Measurements from ENCODE around the gene PITPNM2.

The PITPNM2 gene

DNA sequence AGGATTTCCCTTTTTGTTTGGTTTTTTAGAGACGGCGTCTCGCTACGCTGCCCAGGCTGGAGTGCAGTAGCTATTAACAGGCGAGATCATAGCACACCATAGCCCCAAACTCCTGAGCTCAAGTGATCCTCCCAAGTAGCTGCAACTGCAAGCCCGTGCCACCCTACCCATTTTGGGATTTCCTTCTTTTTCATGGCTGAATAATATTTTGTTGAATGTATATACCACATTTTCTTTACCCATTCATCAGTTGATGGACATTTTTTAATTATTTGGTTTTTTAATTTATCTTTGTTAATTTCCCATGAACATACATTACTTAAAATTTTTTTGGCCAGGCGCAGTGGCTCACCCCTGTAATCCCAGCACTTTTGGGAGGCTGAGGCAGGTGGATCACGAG is 15.2 kb downstream of the PITPNM2 start:
- no peak overlapping the region for H3K27ac ChIP-seq (replicated peaks)
- no peak for DNase-seq (ENCODE audit: low read depth in 1 of 2, low spot score in 1 of 2)
- no peak overlapping the region for H3K4me3 ChIP-seq (replicated peaks; ENCODE audit: insufficient read depth, low read length)
- TF ChIP-seq GABPA (IDR thresholded peaks at IDR 0.05; ENCODE audit: low read depth) (no peak), POLR2AphosphoS5 (IDR thresholded peaks at IDR 0.05; ENCODE audit: low read depth) (no peak), SPI1 (IDR thresholded peaks at IDR 0.05; ENCODE audit: borderline replicate concordance, low read depth) (no peak)
- TF ChIP-seq, protein P1, sequence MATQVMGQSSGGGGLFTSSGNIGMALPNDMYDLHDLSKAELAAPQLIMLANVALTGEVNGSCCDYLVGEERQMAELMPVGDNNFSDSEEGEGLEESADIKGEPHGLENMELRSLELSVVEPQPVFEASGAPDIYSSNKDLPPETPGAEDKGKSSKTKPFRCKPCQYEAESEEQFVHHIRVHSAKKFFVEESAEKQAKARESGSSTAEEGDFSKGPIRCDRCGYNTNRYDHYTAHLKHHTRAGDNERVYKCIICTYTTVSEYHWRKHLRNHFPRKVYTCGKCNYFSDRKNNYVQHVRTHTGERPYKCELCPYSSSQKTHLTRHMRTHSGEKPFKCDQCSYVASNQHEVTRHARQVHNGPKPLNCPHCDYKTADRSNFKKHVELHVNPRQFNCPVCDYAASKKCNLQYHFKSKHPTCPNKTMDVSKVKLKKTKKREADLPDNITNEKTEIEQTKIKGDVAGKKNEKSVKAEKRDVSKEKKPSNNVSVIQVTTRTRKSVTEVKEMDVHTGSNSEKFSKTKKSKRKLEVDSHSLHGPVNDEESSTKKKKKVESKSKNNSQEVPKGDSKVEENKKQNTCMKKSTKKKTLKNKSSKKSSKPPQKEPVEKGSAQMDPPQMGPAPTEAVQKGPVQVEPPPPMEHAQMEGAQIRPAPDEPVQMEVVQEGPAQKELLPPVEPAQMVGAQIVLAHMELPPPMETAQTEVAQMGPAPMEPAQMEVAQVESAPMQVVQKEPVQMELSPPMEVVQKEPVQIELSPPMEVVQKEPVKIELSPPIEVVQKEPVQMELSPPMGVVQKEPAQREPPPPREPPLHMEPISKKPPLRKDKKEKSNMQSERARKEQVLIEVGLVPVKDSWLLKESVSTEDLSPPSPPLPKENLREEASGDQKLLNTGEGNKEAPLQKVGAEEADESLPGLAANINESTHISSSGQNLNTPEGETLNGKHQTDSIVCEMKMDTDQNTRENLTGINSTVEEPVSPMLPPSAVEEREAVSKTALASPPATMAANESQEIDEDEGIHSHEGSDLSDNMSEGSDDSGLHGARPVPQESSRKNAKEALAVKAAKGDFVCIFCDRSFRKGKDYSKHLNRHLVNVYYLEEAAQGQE (IDR thresholded peaks at IDR 0.05; ENCODE audit: insufficient replicate concordance, low read depth), result no peak
- H3K27me3 ChIP-seq (ENCODE audit: insufficient read depth, poor library complexity, severe bottlenecking), result no peaks in the 10 kb centered on the region

DNA sequence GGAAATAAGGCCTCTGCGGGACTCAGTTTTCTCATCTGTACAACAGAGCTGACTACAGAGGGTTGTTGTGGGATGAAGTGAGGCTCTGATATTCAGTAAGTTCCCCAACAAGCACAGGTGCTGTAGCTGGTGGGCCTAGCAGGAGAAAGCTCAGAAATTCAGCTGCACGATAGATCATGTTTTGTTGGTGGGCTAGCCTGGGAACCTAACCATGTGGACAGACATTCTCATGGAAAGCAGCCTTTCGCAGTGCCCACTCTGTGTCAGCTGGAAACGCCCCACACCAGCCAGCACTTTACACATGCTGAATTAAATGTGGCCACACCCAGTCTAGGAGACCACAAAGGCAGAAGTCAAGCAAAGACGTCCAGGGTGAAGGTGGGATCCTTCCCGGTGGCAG is 16.1 kb downstream of the PITPNM2 start:
- TF ChIP-seq, protein P1 (IDR thresholded peaks at IDR 0.05; ENCODE audit: insufficient replicate concordance, low read depth), result no peak
- TF ChIP-seq SPI1 (IDR thresholded peaks at IDR 0.05; ENCODE audit: borderline replicate concordance, low read depth), result no peak
- TF ChIP-seq GABPA (IDR thresholded peaks at IDR 0.05; ENCODE audit: low read depth), result no peak
- TF ChIP-seq, protein P2, sequence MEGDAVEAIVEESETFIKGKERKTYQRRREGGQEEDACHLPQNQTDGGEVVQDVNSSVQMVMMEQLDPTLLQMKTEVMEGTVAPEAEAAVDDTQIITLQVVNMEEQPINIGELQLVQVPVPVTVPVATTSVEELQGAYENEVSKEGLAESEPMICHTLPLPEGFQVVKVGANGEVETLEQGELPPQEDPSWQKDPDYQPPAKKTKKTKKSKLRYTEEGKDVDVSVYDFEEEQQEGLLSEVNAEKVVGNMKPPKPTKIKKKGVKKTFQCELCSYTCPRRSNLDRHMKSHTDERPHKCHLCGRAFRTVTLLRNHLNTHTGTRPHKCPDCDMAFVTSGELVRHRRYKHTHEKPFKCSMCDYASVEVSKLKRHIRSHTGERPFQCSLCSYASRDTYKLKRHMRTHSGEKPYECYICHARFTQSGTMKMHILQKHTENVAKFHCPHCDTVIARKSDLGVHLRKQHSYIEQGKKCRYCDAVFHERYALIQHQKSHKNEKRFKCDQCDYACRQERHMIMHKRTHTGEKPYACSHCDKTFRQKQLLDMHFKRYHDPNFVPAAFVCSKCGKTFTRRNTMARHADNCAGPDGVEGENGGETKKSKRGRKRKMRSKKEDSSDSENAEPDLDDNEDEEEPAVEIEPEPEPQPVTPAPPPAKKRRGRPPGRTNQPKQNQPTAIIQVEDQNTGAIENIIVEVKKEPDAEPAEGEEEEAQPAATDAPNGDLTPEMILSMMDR (IDR thresholded peaks at IDR 0.05; ENCODE audit: insufficient read depth, low read length), result no peak
- TF ChIP-seq POLR2AphosphoS5 (IDR thresholded peaks at IDR 0.05; ENCODE audit: low read depth), result no peak
- H3K27ac ChIP-seq (replicated peaks), result no peak overlapping the region
- DNase-seq (ENCODE audit: low read depth in 1 of 2, low spot score in 1 of 2), result no peak
- no peaks in the 10 kb centered on the region for H3K27me3 ChIP-seq (ENCODE audit: insufficient read depth, poor library complexity, severe bottlenecking)
- H3K4me3 ChIP-seq (replicated peaks; ENCODE audit: insufficient read depth, low read length), result no peak overlapping the region

DNA sequence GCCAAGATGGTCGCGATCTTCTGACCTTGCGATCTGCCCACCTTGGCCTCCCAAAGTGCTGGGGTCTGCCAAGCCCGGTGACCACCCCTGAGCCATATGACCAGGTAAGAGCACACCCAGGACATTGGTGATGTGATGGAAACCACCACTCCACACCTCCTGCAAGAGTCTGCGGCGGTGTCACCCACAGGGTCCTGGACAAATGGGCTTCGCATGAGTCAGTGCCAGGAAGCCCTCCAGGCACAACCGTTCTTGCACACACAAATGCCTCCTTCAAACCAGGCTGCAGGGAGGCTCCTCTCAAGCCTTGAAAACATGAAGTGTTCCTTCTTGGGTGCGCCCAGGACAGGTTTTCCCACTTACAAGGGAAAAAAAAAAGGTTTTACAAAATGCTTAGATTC is 16.6 kb downstream of the PITPNM2 start:
- no peak for DNase-seq (ENCODE audit: low read depth in 1 of 2, low spot score in 1 of 2)

DNA sequence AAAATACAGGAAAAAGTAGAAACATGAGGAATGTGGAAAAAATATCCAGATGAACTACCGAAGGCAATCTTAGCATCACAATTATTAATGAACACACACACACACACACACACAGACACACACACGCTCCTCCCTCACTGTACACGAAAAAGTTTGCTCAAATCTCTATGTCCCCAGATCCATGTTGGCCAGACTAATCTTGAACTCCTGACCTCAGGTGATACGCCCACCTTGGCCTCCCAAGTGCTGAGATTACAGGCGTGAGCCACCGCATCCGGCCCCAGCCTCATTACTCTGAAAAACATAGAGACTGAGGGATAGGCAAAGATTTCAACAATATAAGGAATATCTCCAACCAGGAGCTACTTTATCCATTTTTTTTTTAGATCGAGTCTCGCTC is 17.2 kb downstream of the PITPNM2 start:
- TF ChIP-seq, protein P2 (IDR thresholded peaks at IDR 0.05; ENCODE audit: insufficient read depth, low read length), result no peak
- TF ChIP-seq SPI1 (IDR thresholded peaks at IDR 0.05; ENCODE audit: borderline replicate concordance, low read depth) (no peak), POLR2AphosphoS5 (IDR thresholded peaks at IDR 0.05; ENCODE audit: low read depth) (no peak), GABPA (IDR thresholded peaks at IDR 0.05; ENCODE audit: low read depth) (no peak)
- TF ChIP-seq, protein P1 (IDR thresholded peaks at IDR 0.05; ENCODE audit: insufficient replicate concordance, low read depth), result no peak
- H3K27me3 ChIP-seq (ENCODE audit: insufficient read depth, poor library complexity, severe bottlenecking), result no peaks in the 10 kb centered on the region
- no peak overlapping the region for H3K27ac ChIP-seq (replicated peaks)
- no peak for DNase-seq (ENCODE audit: low read depth in 1 of 2, low spot score in 1 of 2)
- H3K4me3 ChIP-seq (replicated peaks; ENCODE audit: insufficient read depth, low read length), result no peak overlapping the region

More for the DNA sequence above, 16.6 kb downstream of the PITPNM2 start:
- H3K4me3 ChIP-seq (replicated peaks; ENCODE audit: insufficient read depth, low read length), result no peak overlapping the region
- TF ChIP-seq GABPA (IDR thresholded peaks at IDR 0.05; ENCODE audit: low read depth), result no peak
- H3K27me3 ChIP-seq (ENCODE audit: insufficient read depth, poor library complexity, severe bottlenecking), result no peaks in the 10 kb centered on the region
- no peak overlapping the region for H3K27ac ChIP-seq (replicated peaks)
